GM12873 (cell line): ENCODE measurements around the gene TMEM176B.

ENCODE experiments used
- CTCF ChIP-seq: IDR thresholded peaks from 2 replicates; pipeline ENCODE4 v1.5.1; 2012; ENCODE audit warnings: low read depth, mild to moderate bottlenecking, moderate library complexity, low read length, control low read depth; ENCODE audit not compliant: insufficient read depth; ENCODE audit errors: missing control alignments

The TMEM176B gene

GRCh38 chr7:150797661-150798060 is 2.5 kb downstream of the TMEM176B start:
- TF ChIP-seq CTCF: no peak

GRCh38 chr7:150793569-150794238 is 6.5 kb downstream of the TMEM176B start:
- no peak for TF ChIP-seq CTCF

- no peak for TF ChIP-seq CTCF
Observed at GRCh38 chr7:150791746-150792452, 8.3 kb downstream of the TMEM176B start.

GRCh38 chr7:150791304-150791703 is 8.9 kb downstream of the TMEM176B start:
- TF ChIP-seq CTCF: no peak

GRCh38 chr7:150790416-150791075 is 9.6 kb downstream of the TMEM176B start:
- no peak for TF ChIP-seq CTCF

- no peak for TF ChIP-seq CTCF
Observed at GRCh38 chr7:150788474-150789269, 11.5 kb downstream of the TMEM176B start.
